ENCODE data around the gene RAB11B. TPM values are rescaled to one million over a fixed set of nuclear protein-coding genes. Genes with fewer than 3 reads are reported as not detected.

RAB11B gene
- total and polyA plus RNA-seq, 2 of the 13 experiments (the other 11 are each of a cell fraction or from before 2014, with no cell fraction given): 6.0 to 28.4 TPM

GRCh38 chr19:8387688-8388611, 2.2 kb upstream of the RAB11B start (continued):
- TF ChIP-seq, protein P1, sequence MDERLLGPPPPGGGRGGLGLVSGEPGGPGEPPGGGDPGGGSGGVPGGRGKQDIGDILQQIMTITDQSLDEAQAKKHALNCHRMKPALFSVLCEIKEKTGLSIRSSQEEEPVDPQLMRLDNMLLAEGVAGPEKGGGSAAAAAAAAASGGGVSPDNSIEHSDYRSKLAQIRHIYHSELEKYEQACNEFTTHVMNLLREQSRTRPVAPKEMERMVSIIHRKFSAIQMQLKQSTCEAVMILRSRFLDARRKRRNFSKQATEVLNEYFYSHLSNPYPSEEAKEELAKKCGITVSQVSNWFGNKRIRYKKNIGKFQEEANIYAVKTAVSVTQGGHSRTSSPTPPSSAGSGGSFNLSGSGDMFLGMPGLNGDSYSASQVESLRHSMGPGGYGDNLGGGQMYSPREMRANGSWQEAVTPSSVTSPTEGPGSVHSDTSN (CRISPR knock-in tag; IDR thresholded peaks at IDR 0.05): peak; percentile 18; the same call in 1 of the 2 replicates
- TF ChIP-seq ATF7-NPFF (CRISPR knock-in tag; IDR thresholded peaks at IDR 0.05; ENCODE audit: low read depth) (no peak), MEF2D (CRISPR knock-in tag; IDR thresholded peaks at IDR 0.05) (peak; percentile 47), RARG (CRISPR knock-in tag; IDR thresholded peaks at IDR 0.05; ENCODE audit: low read depth) (no peak), NCOA1 (CRISPR knock-in tag; IDR thresholded peaks at IDR 0.05) (no peak), HMG20A (CRISPR knock-in tag; IDR thresholded peaks at IDR 0.05; ENCODE audit: borderline replicate concordance) (peak; percentile 72; the same call in 1 of the 2 replicates), CREB1 (IDR thresholded peaks at IDR 0.05) (peak; percentile 87), CREB1 (CRISPR knock-in tag; IDR thresholded peaks at IDR 0.05) (peak; percentile 91), ZNF83 (CRISPR knock-in tag; IDR thresholded peaks at IDR 0.05; ENCODE audit: borderline replicate concordance) (no peak), GATA4 (IDR thresholded peaks at IDR 0.05; ENCODE audit: borderline replicate concordance, low read depth) (peak; percentile 78; the same call in 1 of the 2 replicates), ZNF329 (CRISPR knock-in tag; IDR thresholded peaks at IDR 0.05; ENCODE audit: low read depth) (no peak; the same call in 1 of the 2 replicates), SIX1 (CRISPR knock-in tag; IDR thresholded peaks at IDR 0.05; ENCODE audit: borderline replicate concordance) (peak; percentile 62; the same call in 1 of the 2 replicates), RFX5 (IDR thresholded peaks at IDR 0.05; ENCODE audit: low read depth, low read length) (no peak), ZNF282 (IDR thresholded peaks at IDR 0.05; ENCODE audit: partially characterized antibody) (no peak), GATAD1 (CRISPR knock-in tag; IDR thresholded peaks at IDR 0.05) (peak; percentile 51), ATRX (CRISPR knock-in tag; IDR thresholded peaks at IDR 0.05; ENCODE audit: borderline replicate concordance) (no peak), CBX1 (IDR thresholded peaks at IDR 0.05; ENCODE audit: low read depth) (no peak), ZNF30 (CRISPR knock-in tag; IDR thresholded peaks at IDR 0.05) (no peak), ZNF724P (CRISPR knock-in tag; IDR thresholded peaks at IDR 0.05; ENCODE audit: borderline replicate concordance) (no peak), SATB2 (CRISPR knock-in tag; IDR thresholded peaks at IDR 0.05) (0 out of 2 replicates have a peak, but pooled peaks have one; percentile 58), ZFP37 (CRISPR knock-in tag; IDR thresholded peaks at IDR 0.05; ENCODE audit: borderline replicate concordance) (no peak)
- TF ChIP-seq, protein P2, sequence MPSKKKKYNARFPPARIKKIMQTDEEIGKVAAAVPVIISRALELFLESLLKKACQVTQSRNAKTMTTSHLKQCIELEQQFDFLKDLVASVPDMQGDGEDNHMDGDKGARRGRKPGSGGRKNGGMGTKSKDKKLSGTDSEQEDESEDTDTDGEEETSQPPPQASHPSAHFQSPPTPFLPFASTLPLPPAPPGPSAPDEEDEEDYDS (CRISPR knock-in tag; IDR thresholded peaks at IDR 0.05): peak; percentile 18; the same call in 1 of the 2 replicates
- TF ChIP-seq, protein P3, sequence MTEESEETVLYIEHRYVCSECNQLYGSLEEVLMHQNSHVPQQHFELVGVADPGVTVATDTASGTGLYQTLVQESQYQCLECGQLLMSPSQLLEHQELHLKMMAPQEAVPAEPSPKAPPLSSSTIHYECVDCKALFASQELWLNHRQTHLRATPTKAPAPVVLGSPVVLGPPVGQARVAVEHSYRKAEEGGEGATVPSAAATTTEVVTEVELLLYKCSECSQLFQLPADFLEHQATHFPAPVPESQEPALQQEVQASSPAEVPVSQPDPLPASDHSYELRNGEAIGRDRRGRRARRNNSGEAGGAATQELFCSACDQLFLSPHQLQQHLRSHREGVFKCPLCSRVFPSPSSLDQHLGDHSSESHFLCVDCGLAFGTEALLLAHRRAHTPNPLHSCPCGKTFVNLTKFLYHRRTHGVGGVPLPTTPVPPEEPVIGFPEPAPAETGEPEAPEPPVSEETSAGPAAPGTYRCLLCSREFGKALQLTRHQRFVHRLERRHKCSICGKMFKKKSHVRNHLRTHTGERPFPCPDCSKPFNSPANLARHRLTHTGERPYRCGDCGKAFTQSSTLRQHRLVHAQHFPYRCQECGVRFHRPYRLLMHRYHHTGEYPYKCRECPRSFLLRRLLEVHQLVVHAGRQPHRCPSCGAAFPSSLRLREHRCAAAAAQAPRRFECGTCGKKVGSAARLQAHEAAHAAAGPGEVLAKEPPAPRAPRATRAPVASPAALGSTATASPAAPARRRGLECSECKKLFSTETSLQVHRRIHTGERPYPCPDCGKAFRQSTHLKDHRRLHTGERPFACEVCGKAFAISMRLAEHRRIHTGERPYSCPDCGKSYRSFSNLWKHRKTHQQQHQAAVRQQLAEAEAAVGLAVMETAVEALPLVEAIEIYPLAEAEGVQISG (CRISPR knock-in tag; IDR thresholded peaks at IDR 0.05): no peak; the same call in 1 of the 2 replicates
- TF ChIP-seq, protein P4, sequence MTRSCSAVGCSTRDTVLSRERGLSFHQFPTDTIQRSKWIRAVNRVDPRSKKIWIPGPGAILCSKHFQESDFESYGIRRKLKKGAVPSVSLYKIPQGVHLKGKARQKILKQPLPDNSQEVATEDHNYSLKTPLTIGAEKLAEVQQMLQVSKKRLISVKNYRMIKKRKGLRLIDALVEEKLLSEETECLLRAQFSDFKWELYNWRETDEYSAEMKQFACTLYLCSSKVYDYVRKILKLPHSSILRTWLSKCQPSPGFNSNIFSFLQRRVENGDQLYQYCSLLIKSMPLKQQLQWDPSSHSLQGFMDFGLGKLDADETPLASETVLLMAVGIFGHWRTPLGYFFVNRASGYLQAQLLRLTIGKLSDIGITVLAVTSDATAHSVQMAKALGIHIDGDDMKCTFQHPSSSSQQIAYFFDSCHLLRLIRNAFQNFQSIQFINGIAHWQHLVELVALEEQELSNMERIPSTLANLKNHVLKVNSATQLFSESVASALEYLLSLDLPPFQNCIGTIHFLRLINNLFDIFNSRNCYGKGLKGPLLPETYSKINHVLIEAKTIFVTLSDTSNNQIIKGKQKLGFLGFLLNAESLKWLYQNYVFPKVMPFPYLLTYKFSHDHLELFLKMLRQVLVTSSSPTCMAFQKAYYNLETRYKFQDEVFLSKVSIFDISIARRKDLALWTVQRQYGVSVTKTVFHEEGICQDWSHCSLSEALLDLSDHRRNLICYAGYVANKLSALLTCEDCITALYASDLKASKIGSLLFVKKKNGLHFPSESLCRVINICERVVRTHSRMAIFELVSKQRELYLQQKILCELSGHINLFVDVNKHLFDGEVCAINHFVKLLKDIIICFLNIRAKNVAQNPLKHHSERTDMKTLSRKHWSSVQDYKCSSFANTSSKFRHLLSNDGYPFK (CRISPR knock-in tag; IDR thresholded peaks at IDR 0.05; ENCODE audit: borderline replicate concordance): no peak; the same call in 1 of the 2 replicates
